K562 (cell line): ENCODE results near the gene TNNT3. TPM values are rescaled to one million over a fixed set of nuclear protein-coding genes. Genes with fewer than 3 reads are reported as not detected.

ENCODE experiments used
- ATAC-seq: fragments of 200-7000 bp; cut with Tn5 transposase; 3 replicates; pipeline ENCODE4 v1.9.1; 2020; ENCODE audit warnings: moderate library complexity
- BruUV-seq: library from RNA; stranded (reverse); fragments of 400-500 nt; replicated peaks from 2 replicates; lab custom pipeline; 2021; lab: Mats Ljungman, UMichigan
- CTCF ChIA-PET: fragments of 300-600 bp; formaldehyde crosslinking; extraction: SDS; loops from one replicate; lab custom pipeline; 2021; ENCODE audit warnings: low intra/inter-chr PET ratio; lab: Yijun Ruan, JAX
- POLR2A ChIA-PET: fragments of 300-600, 350-650 bp; sonication (Branson Sonifier 250); formaldehyde crosslinking; extraction: SDS; loops from one replicate; lab custom pipeline; 2021; ENCODE audit warnings: antibody characterized with exemption, inconsistent platforms; lab: Yijun Ruan, JAX
- DNase-seq, 4 experiments: peaks; one replicate each; pipeline versions ENCODE4 v3.0.0 to v3.0.0-alpha.2; 2011 to 2018; ENCODE audit warnings: low spot score in 3 of 4, mixed read lengths in 3 of 4; ENCODE audit errors: extremely low read depth in 1 of 4
- FAIRE-seq: peaks from 2 replicates; lab custom pipeline; 2011; peaks lifted over from hg19 to GRCh38; lab: Jason Lieb, UNC
- H2AFZ ChIP-seq: 2 replicates; pipeline ENCODE4 v1.6.0; 2011; ENCODE audit warnings: low read depth, low read length, control low read depth, inconsistent platforms
- H3K27ac ChIP-seq: fragments of 200-600 bp; 3 replicates; pipeline ENCODE4 v1.8.0; 2011; ENCODE audit warnings: low read depth, mild to moderate bottlenecking, control low read depth, inconsistent platforms, low read length, moderate library complexity, mixed read lengths; ENCODE audit errors: extremely low read depth
- H3K27me3 ChIP-seq, 2 experiments: fragments of 300-600 bp in 1 of 2; 2 replicates in 1 of 2; 3 replicates in 1 of 2; pipeline versions ENCODE4 v1.6.0 to v1.8.0; 2011; ENCODE audit warnings: inconsistent platforms in 2 of 2, low read length in 2 of 2, mild to moderate bottlenecking in 1 of 2, mixed read lengths in 1 of 2, moderate library complexity in 1 of 2; ENCODE audit not compliant: control insufficient read depth in 2 of 2, insufficient read depth in 2 of 2
- H3K36me3 ChIP-seq: fragments of 300-600 bp; 3 replicates; pipeline ENCODE4 v1.8.0; 2011; ENCODE audit warnings: mild to moderate bottlenecking, low read length, inconsistent platforms; ENCODE audit not compliant: control insufficient read depth, insufficient read depth
- H3K4me1 ChIP-seq, 2 experiments: fragments of 200-600 bp in 1 of 2; replicated peaks in 1 of 2; 2 replicates in 1 of 2; 3 replicates in 1 of 2; pipeline versions ENCODE4 v1.5.1 to v1.8.0; 2011; ENCODE audit warnings: inconsistent platforms in 2 of 2, low read length in 2 of 2, mild to moderate bottlenecking in 1 of 2, mixed read lengths in 1 of 2, moderate library complexity in 1 of 2; ENCODE audit not compliant: control insufficient read depth in 2 of 2, insufficient read depth in 2 of 2
- H3K4me2 ChIP-seq: 2 replicates; pipeline ENCODE4 v1.6.1; 2011; ENCODE audit warnings: low read length, control low read depth, inconsistent platforms, mixed read lengths; ENCODE audit not compliant: insufficient read depth
- H3K4me3 ChIP-seq: fragments of 200-600 bp; sonication (generic), shearing (Covaris generic); 2 replicates; pipeline ENCODE4 v1.5.1; 2016; ENCODE audit warnings: control low read depth, inconsistent platforms
- H3K79me2 ChIP-seq: fragments of 200-600 bp; 3 replicates; pipeline ENCODE4 v1.8.0; 2011; ENCODE audit warnings: low read length, inconsistent platforms; ENCODE audit not compliant: control insufficient read depth, insufficient read depth
- H3K9ac ChIP-seq, 2 experiments: 2 replicates each; pipeline versions ENCODE4 v1.6.0 to v1.6.1; 2011; ENCODE audit warnings: low read depth in 2 of 2, low read length in 2 of 2, control low read depth in 1 of 2, inconsistent platforms in 1 of 2, mild to moderate bottlenecking in 1 of 2, mixed read lengths in 1 of 2; ENCODE audit not compliant: insufficient read depth in 1 of 2
- H3K9me1 ChIP-seq: one replicate; pipeline ENCODE4 v1.6.0; 2011; ENCODE audit warnings: inconsistent platforms, mild to moderate bottlenecking, low read length, moderate library complexity; ENCODE audit not compliant: control insufficient read depth, insufficient read depth
- H3K9me3 ChIP-seq: replicated peaks from 2 replicates; pipeline ENCODE4 v1.5.1; 2011; ENCODE audit warnings: low read depth, low read length, inconsistent platforms; ENCODE audit not compliant: control insufficient read depth, insufficient read depth
- H4K20me1 ChIP-seq: replicated peaks from 2 replicates; pipeline ENCODE4 v1.6.1; 2011; ENCODE audit warnings: low read length, inconsistent platforms, mixed read lengths; ENCODE audit not compliant: control insufficient read depth, insufficient read depth
- BRCA1 ChIP-seq, 2 experiments: fragments of 450-650 bp in 1 of 2; sonication (generic) in 1 of 2; formaldehyde crosslinking in 1 of 2; IDR thresholded peaks; 2 replicates each; pipeline versions ENCODE4 v1.5.0 to v1.6.1; 2017 to 2020; ENCODE audit warnings: mild to moderate bottlenecking in 1 of 2, missing genetic modification reagents in 1 of 2
- E2F5 ChIP-seq: sonication (generic); formaldehyde crosslinking; IDR thresholded peaks from 2 replicates; pipeline ENCODE4 v1.8.0; 2022; ENCODE audit warnings: mild to moderate bottlenecking, missing genetic modification reagents
- ETS2 ChIP-seq: IDR thresholded peaks from 2 replicates; pipeline ENCODE4 v1.6.1; 2016; ENCODE audit warnings: borderline replicate concordance, missing genetic modification characterization, mild to moderate bottlenecking, moderate library complexity, missing compliant biosample characterization; ENCODE audit not compliant: poor library complexity, severe bottlenecking
- FOXA3 ChIP-seq, 2 experiments: fragments of 450-650 bp in 1 of 2; sonication (generic) in 1 of 2; formaldehyde crosslinking; IDR thresholded peaks in 1 of 2; conservative IDR thresholded peaks in 1 of 2; 2 replicates each; pipeline versions ENCODE4 v1.4.0 to v1.8.0; 2020 to 2022; ENCODE audit warnings: mild to moderate bottlenecking in 2 of 2, missing genetic modification reagents in 1 of 2
- LEF1 ChIP-seq: fragments of 450-650 bp; IDR thresholded peaks from 2 replicates; pipeline ENCODE4 v1.6.1; 2016; ENCODE audit warnings: mild to moderate bottlenecking
- PHF21A ChIP-seq: fragments of 450-650 bp; IDR thresholded peaks from 2 replicates; pipeline ENCODE4 v1.6.1; 2017; ENCODE audit warnings: low read depth, borderline replicate concordance
- TCFL5 ChIP-seq: fragments of 250-450 bp; sonication (Bioruptor Pico); conservative IDR thresholded peaks from 2 replicates; pipeline ENCODE4 v1.6.1; 2021; ENCODE audit warnings: mild to moderate bottlenecking, moderate library complexity, matching md5 sums
- THAP12 ChIP-seq: fragments of 250-450 bp; sonication (Bioruptor Pico); IDR thresholded peaks from 2 replicates; pipeline ENCODE4 v1.9.0; 2021; ENCODE audit warnings: mild to moderate bottlenecking, inconsistent platforms
- ZC3H4 ChIP-seq: sonication (generic); formaldehyde crosslinking; IDR thresholded peaks from 2 replicates; pipeline ENCODE4 v1.9.0; 2021; ENCODE audit warnings: missing genetic modification reagents, borderline replicate concordance
- ZNF232 ChIP-seq: sonication (generic); formaldehyde crosslinking; IDR thresholded peaks from 2 replicates; pipeline ENCODE4 v1.8.0; 2022; ENCODE audit warnings: mild to moderate bottlenecking, missing genetic modification reagents
- ZNF354B ChIP-seq: fragments of 250-450 bp; sonication (Bioruptor Pico); IDR thresholded peaks from 2 replicates; pipeline ENCODE4 v1.4.0; 2020
- ZNF384 ChIP-seq: IDR thresholded peaks from 2 replicates; pipeline ENCODE4 v1.6.1; 2012; ENCODE audit warnings: low read depth, low read length, improper control_type of control experiment
- ZNF644 ChIP-seq: fragments of 200-800 bp; sonication (Bioruptor generic); IDR thresholded peaks from 2 replicates; pipeline ENCODE4 v1.6.1; 2016; ENCODE audit warnings: low read depth, missing genetic modification characterization, missing compliant biosample characterization
- ZNF75A ChIP-seq: fragments of 450-650 bp; formaldehyde crosslinking; IDR thresholded peaks from 2 replicates; pipeline ENCODE4 v1.4.0; 2020; ENCODE audit warnings: mild to moderate bottlenecking
- WGBS: fragments of 100-300 bp; shearing (Covaris generic); methylation state at CpG from one replicate; pipeline ENCODE4 v1.1.6; 2016; ENCODE audit warnings: low coverage, mixed read lengths; ENCODE audit not compliant: insufficient coverage; ENCODE audit errors: missing lambda C conversion rate; 5-methylcytosine and 5-hydroxymethylcytosine counted together
- in situ Hi-C: fragments of 300-500 bp; cut with MboI; formaldehyde crosslinking; loops from 4 replicates; pipeline ENCODE4 v1.15.0; 2018; ENCODE audit warnings: inconsistent platforms, mixed read lengths
- intact Hi-C: fragments of 100-400 bp; cut with micrococcal nuclease; formaldehyde crosslinking; loops from 2 replicates; pipeline ENCODE4 v1.14.2; 2022
- polyA plus RNA-seq, 8 experiments: library from polyadenylated mRNA; depleted of rRNA in 4 of 8; stranded (reverse) in 5 of 8; unstranded in 3 of 8; fragments of >200 nt; fragmentation: Nextera tagmentation in 2 of 8; fragmentation: Illumina TruSeq in 1 of 8; extraction: Ambion mirVana in 2 of 8; extraction: Trizol in 1 of 8; gene quantifications; 2 replicates each; pipeline versions ENCODE4 v1.2.1 to v1.2.3, GENCODE V29; 2011 to 2014; ENCODE audit warnings: inconsistent platforms in 1 of 8, missing spikeins in 1 of 8
- total RNA-seq, 7 experiments: library from RNA; depleted of rRNA in 6 of 7; stranded (reverse); fragments of >200 nt in 6 of 7; fragmentation: Illumina TruSeq in 2 of 7; extraction: Trizol in 2 of 7; gene quantifications; 2 replicates each; pipeline versions ENCODE4 v1.2.1 to v1.2.3, GENCODE V29; 2011 to 2021; ENCODE audit warnings: low replicate concordance in 1 of 7
- TF ChIP-seq, protein P1 (sequence below): fragments of 450-650 bp; formaldehyde crosslinking; IDR thresholded peaks from 2 replicates; pipeline ENCODE4 v1.4.0; 2020; ENCODE audit warnings: mild to moderate bottlenecking, moderate library complexity
- TF ChIP-seq, protein P2 (sequence below): fragments of 450-650 bp; IDR thresholded peaks from 2 replicates; pipeline ENCODE4 v1.6.1; 2016; ENCODE audit warnings: missing biosample characterization, missing genetic modification characterization

Gene TNNT3
- total and polyA plus RNA-seq, 9 of the 15 experiments (the other 6 are each of a cell fraction or from before 2014, with no cell fraction given) = 0.10 TPM; not detected in 8

GRCh38 chr11:1947592-1948237, 28.2 kb downstream of the TNNT3 start:
- Histone ChIP-seq H3K79me2 (no peaks in the 10 kb centered on the region), H4K20me1 (no peaks in the 10 kb centered on the region), H3K36me3 (no peaks in the 10 kb centered on the region), H3K27me3 (no peaks in the 10 kb centered on the region), H3K9me1 (no peaks in the 10 kb centered on the region)
- intact Hi-C loops = no loop called here
- ATAC-seq (peak; percentile 66), FAIRE-seq (peak; percentile 62)
- no TSS peak for BruUV-seq
- no peak for TF ChIP-seq E2F5 (CRISPR knock-in tag)
- no peak for TF ChIP-seq LEF1
- no peak for TF ChIP-seq FOXA3 (CRISPR knock-in tag; conservative IDR thresholded peaks at IDR 0.05 in 1 of 2, IDR thresholded peaks at IDR 0.05 in 1 of 2)
- TF ChIP-seq, protein P1, sequence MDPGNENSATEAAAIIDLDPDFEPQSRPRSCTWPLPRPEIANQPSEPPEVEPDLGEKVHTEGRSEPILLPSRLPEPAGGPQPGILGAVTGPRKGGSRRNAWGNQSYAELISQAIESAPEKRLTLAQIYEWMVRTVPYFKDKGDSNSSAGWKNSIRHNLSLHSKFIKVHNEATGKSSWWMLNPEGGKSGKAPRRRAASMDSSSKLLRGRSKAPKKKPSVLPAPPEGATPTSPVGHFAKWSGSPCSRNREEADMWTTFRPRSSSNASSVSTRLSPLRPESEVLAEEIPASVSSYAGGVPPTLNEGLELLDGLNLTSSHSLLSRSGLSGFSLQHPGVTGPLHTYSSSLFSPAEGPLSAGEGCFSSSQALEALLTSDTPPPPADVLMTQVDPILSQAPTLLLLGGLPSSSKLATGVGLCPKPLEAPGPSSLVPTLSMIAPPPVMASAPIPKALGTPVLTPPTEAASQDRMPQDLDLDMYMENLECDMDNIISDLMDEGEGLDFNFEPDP = no peak
- TF ChIP-seq ZNF75A (CRISPR knock-in tag) = no peak
- TF ChIP-seq ZNF644 (tag) = no peak
- TF ChIP-seq ZNF384 = no peak
- TF ChIP-seq ETS2 (tag) = no peak
- TF ChIP-seq THAP12 (CRISPR knock-in tag) = no peak
- TF ChIP-seq ZNF354B = no peak
- TF ChIP-seq BRCA1 (IDR thresholded peaks at IDR 0.05) = no peak
- no peak for TF ChIP-seq BRCA1 (CRISPR knock-in tag; IDR thresholded peaks at IDR 0.05)
- no peak for TF ChIP-seq TCFL5 (CRISPR knock-in tag)
- TF ChIP-seq ZC3H4 (CRISPR knock-in tag) = no peak
- TF ChIP-seq, protein P2, sequence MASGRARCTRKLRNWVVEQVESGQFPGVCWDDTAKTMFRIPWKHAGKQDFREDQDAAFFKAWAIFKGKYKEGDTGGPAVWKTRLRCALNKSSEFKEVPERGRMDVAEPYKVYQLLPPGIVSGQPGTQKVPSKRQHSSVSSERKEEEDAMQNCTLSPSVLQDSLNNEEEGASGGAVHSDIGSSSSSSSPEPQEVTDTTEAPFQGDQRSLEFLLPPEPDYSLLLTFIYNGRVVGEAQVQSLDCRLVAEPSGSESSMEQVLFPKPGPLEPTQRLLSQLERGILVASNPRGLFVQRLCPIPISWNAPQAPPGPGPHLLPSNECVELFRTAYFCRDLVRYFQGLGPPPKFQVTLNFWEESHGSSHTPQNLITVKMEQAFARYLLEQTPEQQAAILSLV = no peak
- no peak for TF ChIP-seq PHF21A
- no peak for TF ChIP-seq ZNF232 (CRISPR knock-in tag)
- TF ChIP-seq, all 486 proteins: peak for 0
- H3K9me3 ChIP-seq = no peaks in the 10 kb centered on the region
- H3K4me2 ChIP-seq = no peak overlapping the region
- peaks cover 0 to 5% of the 10 kb centered on the region in 2 experiments; a peak in 3 of 5 replicates for H3K4me1 ChIP-seq
- no peak for DNase-seq
- no CpG with 5 or more reads among the region's 36 CpGs for whole genome bisulfite sequencing
- H3K27ac ChIP-seq = no peak overlapping the region
- CTCF ChIA-PET = interaction anchor here (0.7 to 3.3 kb wide), 3 partner anchors 52 to 253 kb away, joined by 3 to 25 read pairs (median 3); no protein-coding TSS in a partner anchor
- H3K9ac ChIP-seq = no peak overlapping the region
- POLR2A ChIA-PET = interaction anchor here (0.6 to 1.1 kb wide), 2 partner anchors 10 to 13 kb away, joined by 3 to 6 read pairs; no protein-coding TSS in a partner anchor
- H3K4me3 ChIP-seq = no peak overlapping the region
- in situ Hi-C loops = no loop called here
- no peak overlapping the region for H2AFZ ChIP-seq
